H1 (cell line): ENCODE data around the gene ADGRL2. TPM values are rescaled to one million over a fixed set of nuclear protein-coding genes. Genes with fewer than 3 reads are reported as not detected.

ENCODE experiments used
- CTCF ChIA-PET: fragments of 300-600 bp; sonication (Branson Sonifier 250); formaldehyde crosslinking; loops from one replicate; lab custom pipeline; 2021; ENCODE audit not compliant: partially characterized antibody; lab: Charles Lee
- POLR2A ChIA-PET: fragments of 300-600 bp; sonication (Branson Sonifier 250); formaldehyde crosslinking; loops from one replicate; lab custom pipeline; 2021; ENCODE audit warnings: inconsistent platforms; ENCODE audit not compliant: partially characterized antibody; lab: Charles Lee
- DNase-seq, 2 experiments: peaks; one replicate each; pipeline versions ENCODE4 v3.0.0 to v3.0.0-alpha.2; 2010 to 2022; ENCODE audit warnings: low spot score in 2 of 2, low read depth in 1 of 2, mixed read lengths in 1 of 2
- FAIRE-seq: peaks from 2 replicates; lab custom pipeline; 2011; peaks lifted over from hg19 to GRCh38; lab: Jason Lieb, UNC
- H2AFZ ChIP-seq: 2 replicates; pipeline ENCODE4 v1.8.1; 2012; ENCODE audit warnings: low read length, inconsistent platforms
- H2AK5ac ChIP-seq: 2 replicates; pipeline ENCODE4 v1.6.1; 2013; ENCODE audit warnings: low read depth, low read length
- H2BK120ac ChIP-seq: replicated peaks from 2 replicates; pipeline ENCODE3; 2013; ENCODE audit warnings: low read depth, low read length, inconsistent platforms
- H2BK12ac ChIP-seq: 2 replicates; pipeline ENCODE4 v1.6.1; 2013; ENCODE audit warnings: low read depth, low read length
- H2BK15ac ChIP-seq: 2 replicates; pipeline ENCODE4 v1.6.1; 2013; ENCODE audit warnings: low read length
- H2BK20ac ChIP-seq: 2 replicates; pipeline ENCODE4 v1.6.1; 2013; ENCODE audit warnings: low read length
- H2BK5ac ChIP-seq: 2 replicates; pipeline ENCODE4 v1.6.1; 2013; ENCODE audit warnings: low read depth, low read length
- H3K14ac ChIP-seq: 2 replicates; pipeline ENCODE4 v1.6.1; 2013; ENCODE audit warnings: inconsistent platforms; ENCODE audit not compliant: insufficient read length
- H3K18ac ChIP-seq: 2 replicates; pipeline ENCODE4 v1.6.1; 2013; ENCODE audit warnings: low read length; ENCODE audit errors: extremely low read depth
- H3K23ac ChIP-seq: 2 replicates; pipeline ENCODE4 v1.6.1; 2013; ENCODE audit warnings: inconsistent platforms; ENCODE audit not compliant: insufficient read length
- H3K23me2 ChIP-seq: 2 replicates; pipeline ENCODE4 v1.6.1; 2013; ENCODE audit warnings: low read depth, low read length
- H3K27ac ChIP-seq: 2 replicates; pipeline ENCODE4 v1.6.1; 2011; ENCODE audit warnings: low read depth, low read length, inconsistent platforms
- H3K27me3 ChIP-seq, 4 experiments: replicated peaks in 1 of 4; 1 replicate in 1 of 4; 2 replicates in 3 of 4; pipeline versions ENCODE4 v1.6.1 to v1.8.1; 2011 to 2013; ENCODE audit warnings: low read length in 3 of 4, mild to moderate bottlenecking in 3 of 4, inconsistent platforms in 2 of 4, mixed read lengths in 2 of 4, moderate library complexity in 1 of 4; ENCODE audit not compliant: control insufficient read depth in 3 of 4, insufficient read depth in 3 of 4; ENCODE audit errors: extremely low read depth in 1 of 4
- H3K36me3 ChIP-seq, 4 experiments: 2 replicates each; pipeline versions ENCODE4 v1.6.1 to v1.8.1; 2011 to 2013; ENCODE audit warnings: mild to moderate bottlenecking in 4 of 4, low read length in 3 of 4, moderate library complexity in 2 of 4, control low read depth in 1 of 4, inconsistent platforms in 1 of 4; ENCODE audit not compliant: insufficient read depth in 4 of 4, control insufficient read depth in 2 of 4
- H3K4ac ChIP-seq: replicated peaks from 2 replicates; pipeline ENCODE3; 2013; ENCODE audit warnings: low read length, low read depth, mixed read lengths, inconsistent platforms; ENCODE audit not compliant: insufficient read length
- H3K4me1 ChIP-seq, 4 experiments: replicated peaks in 1 of 4; 1 replicate in 1 of 4; 2 replicates in 3 of 4; pipeline versions ENCODE4 v1.6.1 to v1.8.1; 2011 to 2013; ENCODE audit warnings: low read length in 3 of 4, inconsistent platforms in 2 of 4, mixed read lengths in 1 of 4; ENCODE audit not compliant: insufficient read depth in 4 of 4, control insufficient read depth in 3 of 4
- H3K4me2 ChIP-seq, 2 experiments: 2 replicates each; pipeline versions ENCODE4 v1.6.1 to v1.8.1; 2011 to 2013; ENCODE audit warnings: low read depth in 2 of 2, low read length in 2 of 2, control low read depth in 1 of 2, inconsistent platforms in 1 of 2, mild to moderate bottlenecking in 1 of 2; ENCODE audit not compliant: insufficient read depth in 1 of 2
- H3K4me3 ChIP-seq, 4 experiments: fragments of 200-600, 300-600 bp in 1 of 4; sonication (generic), shearing (Covaris generic), sonication (Bioruptor Twin) in 1 of 4; 2 replicates each; pipeline versions ENCODE4 v1.5.1 to v1.8.1; 2011 to 2016; ENCODE audit warnings: low read length in 4 of 4, low read depth in 3 of 4, control low read depth in 2 of 4, inconsistent platforms in 2 of 4, mild to moderate bottlenecking in 2 of 4, mixed read lengths in 1 of 4, moderate library complexity in 1 of 4; ENCODE audit not compliant: insufficient read depth in 2 of 4; ENCODE audit errors: extremely low read depth in 1 of 4
- H3K56ac ChIP-seq: replicated peaks from 2 replicates; pipeline ENCODE3; 2013; ENCODE audit warnings: low read depth, mild to moderate bottlenecking, mixed read lengths, low read length, inconsistent platforms; ENCODE audit not compliant: insufficient read length
- H3K79me1 ChIP-seq: 2 replicates; pipeline ENCODE4 v1.6.1; 2013; ENCODE audit warnings: low read depth, low read length, control low read depth
- H3K79me2 ChIP-seq, 2 experiments: 2 replicates each; pipeline versions ENCODE4 v1.6.1 to v1.8.1; 2012 to 2013; ENCODE audit warnings: low read length in 2 of 2, mild to moderate bottlenecking in 2 of 2, inconsistent platforms in 1 of 2; ENCODE audit not compliant: insufficient read depth in 2 of 2, control insufficient read depth in 1 of 2
- H3K9ac ChIP-seq, 4 experiments: replicated peaks in 1 of 4; 1 replicate in 1 of 4; 2 replicates in 3 of 4; pipeline versions ENCODE4 v1.6.1 to v1.8.1; 2011 to 2013; ENCODE audit warnings: low read depth in 3 of 4, low read length in 3 of 4, control low read depth in 2 of 4, mild to moderate bottlenecking in 2 of 4, moderate library complexity in 2 of 4, inconsistent platforms in 1 of 4; ENCODE audit errors: extremely low read depth in 1 of 4
- H3K9me3 ChIP-seq, 2 experiments: 2 replicates each; pipeline versions ENCODE4 v1.6.1 to v1.8.1; 2012 to 2013; ENCODE audit warnings: mild to moderate bottlenecking in 2 of 2, moderate library complexity in 2 of 2, control low read depth in 1 of 2, inconsistent platforms in 1 of 2, low read depth in 1 of 2, low read length in 1 of 2, mixed read lengths in 1 of 2; ENCODE audit not compliant: insufficient read depth in 2 of 2
- H4K20me1 ChIP-seq, 2 experiments: replicated peaks in 1 of 2; 2 replicates each; pipeline versions ENCODE3 to v1.8.1; 2011 to 2013; ENCODE audit warnings: inconsistent platforms in 2 of 2, low read length in 2 of 2, mild to moderate bottlenecking in 1 of 2; ENCODE audit not compliant: insufficient read depth in 2 of 2, control insufficient read depth in 1 of 2
- H4K5ac ChIP-seq: 2 replicates; pipeline ENCODE4 v1.6.1; 2013; ENCODE audit warnings: low read length, low read depth, mixed read lengths, inconsistent platforms; ENCODE audit not compliant: insufficient read length
- H4K8ac ChIP-seq: 2 replicates; pipeline ENCODE4 v1.8.0; 2013; ENCODE audit warnings: mild to moderate bottlenecking, moderate library complexity, low read length, inconsistent platforms; ENCODE audit not compliant: insufficient read depth; ENCODE audit errors: extremely low read depth
- H4K91ac ChIP-seq: replicated peaks from 2 replicates; pipeline ENCODE3; 2013; ENCODE audit warnings: low read length, mixed read lengths, inconsistent platforms; ENCODE audit not compliant: insufficient read length
- ASH2L ChIP-seq: fragments of 200-600, 300-600 bp; sonication (generic); IDR thresholded peaks from one replicate; pipeline ENCODE4 v1.7.1; 2017; ENCODE audit warnings: low read length
- ATF2 ChIP-seq: IDR thresholded peaks from 2 replicates; pipeline ENCODE4 v1.6.1; 2012; ENCODE audit warnings: low read length, inconsistent platforms
- EGR1 ChIP-seq: IDR thresholded peaks from 2 replicates; pipeline ENCODE4 v1.6.1; 2011; ENCODE audit warnings: low read depth, low read length, borderline replicate concordance
- KDM4A ChIP-seq: IDR thresholded peaks from one replicate; pipeline ENCODE4 v1.7.1; 2012; ENCODE audit warnings: low read depth, mild to moderate bottlenecking, moderate library complexity, low read length, inconsistent platforms; ENCODE audit not compliant: severe bottlenecking
- NANOG ChIP-seq: IDR thresholded peaks from 2 replicates; pipeline ENCODE4 v1.6.1; 2011; ENCODE audit warnings: low read length, low read depth, mild to moderate bottlenecking, inconsistent platforms; ENCODE audit not compliant: insufficient read depth, poor library complexity, severe bottlenecking
- POU5F1 ChIP-seq: IDR thresholded peaks from 2 replicates; pipeline ENCODE4 v1.6.1; 2011; ENCODE audit warnings: low read depth, mild to moderate bottlenecking, low read length, moderate library complexity
- RXRA ChIP-seq: IDR thresholded peaks from 2 replicates; pipeline ENCODE4 v1.6.1; 2011; ENCODE audit warnings: low read depth, mild to moderate bottlenecking, low read length, moderate library complexity; ENCODE audit not compliant: insufficient read depth
- SP4 ChIP-seq: IDR thresholded peaks from 2 replicates; pipeline ENCODE4 v1.6.1; 2012; ENCODE audit warnings: low read length, inconsistent platforms
- TEAD4 ChIP-seq: IDR thresholded peaks from 2 replicates; pipeline ENCODE4 v1.6.1; 2012; ENCODE audit warnings: low read depth, low read length, inconsistent platforms, mixed read lengths
- USF2 ChIP-seq: IDR thresholded peaks from 2 replicates; pipeline ENCODE4 v1.6.1; 2011; ENCODE audit warnings: low read length, improper control_type of control experiment
- WGBS, 2 experiments: shearing (Covaris generic) in 1 of 2; methylation state at CpG; one replicate each; pipeline versions ENCODE4 v1.1.6 to v1.1.7; 2013 to 2015; ENCODE audit warnings: low lambda C conversion rate in 2 of 2, mixed read lengths in 2 of 2, inconsistent platforms in 1 of 2, low coverage in 1 of 2, missing lambda C conversion rate in 1 of 2; ENCODE audit not compliant: insufficient replicate concordance in 2 of 2, insufficient coverage in 1 of 2, insufficient read length in 1 of 2; ENCODE audit errors: extremely low coverage in 1 of 2, missing lambda C conversion rate in 1 of 2; 5-methylcytosine and 5-hydroxymethylcytosine counted together
- polyA plus RNA-seq, 7 experiments: library from polyadenylated mRNA; depleted of rRNA in 3 of 7; stranded (reverse) in 5 of 7; unstranded in 2 of 7; fragments of >200 nt in 5 of 7; fragments of 200-250 nt in 2 of 7; gene quantifications; 1 replicate in 5 of 7; 2 replicates in 1 of 7; 4 replicates in 1 of 7; pipeline versions ENCODE4 v1.2.1 to v1.2.3, GENCODE V29; 2011 to 2013; ENCODE audit warnings: missing spikeins in 2 of 7, mixed read lengths in 2 of 7
- total RNA-seq: library from RNA; stranded (reverse); fragmentation: NEBNext Ultra II Directional; extraction: Animal tissue kit (Norgen Biotek cat#: 25700); gene quantifications from 2 replicates; pipeline ENCODE4 v1.2.1, GENCODE V29; 2021

The ADGRL2 gene
- total and polyA plus RNA-seq, 2 of the 8 experiments (the other 6 are each of a cell fraction or from before 2014, with no cell fraction given): 113 to 124 TPM

- H3K4me2 ChIP-seq: no peak overlapping the region
- CTCF ChIA-PET: interaction anchor here (0.8 kb wide), 1 partner anchor 849 kb away, joined by 3 read pairs; no protein-coding TSS in a partner anchor
These were observed 197.4 kb downstream of the ADGRL2 start for GRCh38 chr1:81998165-81998564.

More at GRCh38 chr1:81998165-81998564, 197.4 kb downstream of the ADGRL2 start:
- H3K56ac ChIP-seq: no peak overlapping the region
- H4K20me1 ChIP-seq: no peaks in the 10 kb centered on the region
- no peak overlapping the region for H4K91ac ChIP-seq
- H3K79me1 ChIP-seq: no peaks in the 10 kb centered on the region
- no peaks in the 10 kb centered on the region for H3K4me1 ChIP-seq
- H3K4ac ChIP-seq: no peak overlapping the region
- DNase-seq (no peak), FAIRE-seq (no peak)
- H4K8ac ChIP-seq: no peak overlapping the region
- no peaks in the 10 kb centered on the region for H3K79me2 ChIP-seq
- H3K14ac ChIP-seq: no peak overlapping the region
- H2BK20ac ChIP-seq: no peak overlapping the region
- no peaks in the 10 kb centered on the region for H3K36me3 ChIP-seq
- TF ChIP-seq ASH2L: no peak
- TF ChIP-seq ATF2: no peak
- no peak for TF ChIP-seq EGR1
- TF ChIP-seq KDM4A: no peak
- no peak for TF ChIP-seq USF2
- TF ChIP-seq RXRA: no peak
- TF ChIP-seq SP4: no peak
- TF ChIP-seq NANOG: no peak
- no peak for TF ChIP-seq POU5F1
- TF ChIP-seq TEAD4: no peak
- TF ChIP-seq, all 59 proteins: peak for 0
- POLR2A ChIA-PET: no interaction called here
- Histone ChIP-seq H2BK12ac (no peak overlapping the region), H2AFZ (no peak overlapping the region), H2BK15ac (no peak overlapping the region), H3K27ac (no peak overlapping the region), H3K23me2 (no peaks in the 10 kb centered on the region), H3K18ac (no peak overlapping the region), H3K9ac (no peak overlapping the region), H2AK5ac (no peak overlapping the region), H3K23ac (no peak overlapping the region), H2BK5ac (no peak overlapping the region), H2BK120ac (no peak overlapping the region), H3K27me3 (no peaks in the 10 kb centered on the region), H3K4me3 (no peak overlapping the region), H3K9me3 (no peaks in the 10 kb centered on the region), H4K5ac (no peak overlapping the region)
- WGBS, 2 experiments: 65% methylated on average over 4 of the region's 4 CpGs; no CpG with 5 or more reads in 1 of the 2 experiments
